WTC11 (cell line): ENCODE results near the gene ASAH2. TPM values are rescaled to one million over a fixed set of nuclear protein-coding genes. Genes with fewer than 3 reads are reported as not detected.

Experiments
- ATAC-seq: fragments of 200-7000 bp; cut with Tn5 transposase; 2 replicates; pipeline ENCODE4 v1.10.0; 2021; ENCODE audit warnings: mild to moderate bottlenecking, moderate library complexity
- Bru-seq: library from RNA; stranded (reverse); fragments of 400-500 nt; gene quantifications from one replicate; lab custom pipeline; 2021; lab: Mats Ljungman, UMichigan
- CTCF ChIA-PET: fragments of 300-600 bp; sonication (Branson Sonifier 250); formaldehyde crosslinking; loops from one replicate; lab custom pipeline; 2021; ENCODE audit warnings: antibody characterized with exemption; lab: Charles Lee
- POLR2A ChIA-PET: fragments of 350-600 bp; sonication (Branson Sonifier 250); formaldehyde crosslinking; loops from one replicate; lab custom pipeline; 2021; ENCODE audit warnings: antibody characterized with exemption; lab: Charles Lee
- DNase-seq: peaks from one replicate; pipeline ENCODE4 v3.0.0; 2021; ENCODE audit warnings: low spot score
- H3K27ac Mint-ChIP-seq: 2 replicates; pipeline ENCODE4 v1.8.0; 2021; ENCODE audit warnings: mixed read lengths
- H3K27me3 Mint-ChIP-seq: 2 replicates; pipeline ENCODE4 v1.8.0; 2021; ENCODE audit warnings: low read depth, mild to moderate bottlenecking, moderate library complexity, mixed read lengths
- H3K36me3 Mint-ChIP-seq: 2 replicates; pipeline ENCODE4 v1.8.0; 2021; ENCODE audit warnings: mixed read lengths
- H3K4me1 Mint-ChIP-seq: 2 replicates; pipeline ENCODE4 v1.8.0; 2022; ENCODE audit warnings: mixed read lengths
- H3K4me3 Mint-ChIP-seq: 2 replicates; pipeline ENCODE4 v1.8.0; 2021; ENCODE audit warnings: mild to moderate bottlenecking, moderate library complexity, mixed read lengths
- H3K9me3 Mint-ChIP-seq: 2 replicates; pipeline ENCODE4 v1.8.0; 2021; ENCODE audit warnings: mixed read lengths
- CREB1 ChIP-seq: sonication (generic); formaldehyde crosslinking; IDR thresholded peaks from 2 replicates; pipeline ENCODE4 v1.8.0; 2023; ENCODE audit warnings: mild to moderate bottlenecking, missing genetic modification reagents
- E2F5 ChIP-seq: sonication (generic); formaldehyde crosslinking; IDR thresholded peaks from 2 replicates; pipeline ENCODE4 v1.8.1; 2022; ENCODE audit warnings: mild to moderate bottlenecking, moderate library complexity, missing genetic modification reagents
- ERG ChIP-seq: fragments of 250-450 bp; sonication (Bioruptor Pico); IDR thresholded peaks from 2 replicates; pipeline ENCODE4 v1.8.0; 2021; ENCODE audit warnings: mild to moderate bottlenecking
- FOXK1 ChIP-seq: sonication (generic); formaldehyde crosslinking; IDR thresholded peaks from 2 replicates; pipeline ENCODE4 v1.8.0; 2022; ENCODE audit warnings: mild to moderate bottlenecking, moderate library complexity, missing genetic modification reagents
- FOXP1 ChIP-seq: sonication (generic); formaldehyde crosslinking; IDR thresholded peaks from 2 replicates; pipeline ENCODE4 v1.8.0; 2022; ENCODE audit warnings: missing genetic modification reagents, mild to moderate bottlenecking, moderate library complexity, borderline replicate concordance
- HMGA2 ChIP-seq: fragments of 250-450 bp; sonication (Bioruptor Pico); IDR thresholded peaks from 2 replicates; pipeline ENCODE4 v1.4.0; 2021; ENCODE audit warnings: mild to moderate bottlenecking, moderate library complexity
- IRF1 ChIP-seq: sonication (generic); formaldehyde crosslinking; IDR thresholded peaks from 2 replicates; pipeline ENCODE4 v1.8.0; 2023; ENCODE audit warnings: missing genetic modification reagents
- JAZF1 ChIP-seq: fragments of 250-450 bp; sonication (Bioruptor Pico); IDR thresholded peaks from 2 replicates; pipeline ENCODE4 v1.9.0; 2021; ENCODE audit warnings: moderate library complexity, mild to moderate bottlenecking, inconsistent platforms
- NFE2L1 ChIP-seq: sonication (generic); formaldehyde crosslinking; IDR thresholded peaks from 2 replicates; pipeline ENCODE4 v1.8.1; 2023; ENCODE audit warnings: missing genetic modification reagents
- NR1H2 ChIP-seq: sonication (generic); formaldehyde crosslinking; IDR thresholded peaks from 2 replicates; pipeline ENCODE4 v1.9.0; 2021; ENCODE audit warnings: mild to moderate bottlenecking, moderate library complexity, missing genetic modification reagents
- NR2C2 ChIP-seq: sonication (generic); formaldehyde crosslinking; IDR thresholded peaks from 2 replicates; pipeline ENCODE4 v1.8.0; 2022; ENCODE audit warnings: mild to moderate bottlenecking, missing genetic modification reagents
- PRDM15 ChIP-seq: sonication (generic); formaldehyde crosslinking; IDR thresholded peaks from 2 replicates; pipeline ENCODE4 v1.8.0; 2022; ENCODE audit warnings: missing genetic modification reagents
- PRRX2 ChIP-seq: fragments of 250-450 bp; sonication (Bioruptor Pico); IDR thresholded peaks from 2 replicates; pipeline ENCODE4 v1.8.0; 2021; ENCODE audit warnings: mild to moderate bottlenecking
- TCF7 ChIP-seq: sonication (generic); formaldehyde crosslinking; IDR thresholded peaks from 2 replicates; pipeline ENCODE4 v1.8.0; 2022; ENCODE audit warnings: mild to moderate bottlenecking, low read depth, missing genetic modification reagents, moderate library complexity
- USF2 ChIP-seq: sonication (generic); formaldehyde crosslinking; IDR thresholded peaks from 2 replicates; pipeline ENCODE4 v1.8.1; 2023; ENCODE audit warnings: mild to moderate bottlenecking, missing genetic modification reagents, moderate library complexity
- ZBTB21 ChIP-seq: sonication (generic); formaldehyde crosslinking; IDR thresholded peaks from 2 replicates; pipeline ENCODE4 v1.8.1; 2023; ENCODE audit warnings: mild to moderate bottlenecking, missing genetic modification reagents, borderline replicate concordance
- ZNF138 ChIP-seq: sonication (generic); formaldehyde crosslinking; conservative IDR thresholded peaks from 2 replicates; pipeline ENCODE4 v1.8.1; 2022; ENCODE audit warnings: mild to moderate bottlenecking, moderate library complexity, missing genetic modification reagents
- ZNF416 ChIP-seq: fragments of 250-450 bp; sonication (Bioruptor Pico); IDR thresholded peaks from 2 replicates; pipeline ENCODE4 v1.9.0; 2021; ENCODE audit warnings: mild to moderate bottlenecking, inconsistent platforms
- ZNF423 ChIP-seq: fragments of 250-450 bp; sonication (Bioruptor Pico); IDR thresholded peaks from 2 replicates; pipeline ENCODE4 v2.1.2; 2022; ENCODE audit warnings: mild to moderate bottlenecking, moderate library complexity
- long read RNA-seq, 3 experiments: library from RNA in 1 of 3; library from capped mRNA in 1 of 3; library from polyadenylated mRNA in 1 of 3; unstranded in 2 of 3; stranded (forward) in 1 of 3; transcript quantifications; one replicate each; pipeline ENCODE4 v2.0.0, GENCODE V29; 2021
- total RNA-seq: library from RNA; stranded (reverse); gene quantifications from 3 replicates; pipeline ENCODE4 v1.2.3, GENCODE V29; 2021

ASAH2 gene
- total RNA-seq (2.3 to 5.9 TPM (median 4.1 TPM) in 3 replicates), Bru-seq, nascent RNA (percentile 33 among the genes with signal in this experiment)
- long read RNA-seq, experiment 1, result 0 reads
- long read RNA-seq, experiment 2, result 0 reads
- long read RNA-seq, experiment 3, partial matches to known transcripts, result 0 of 1 reads
- long read RNA-seq, experiment 3, other reads (novel, unspliced or antisense), result 1 of 1 reads

GRCh38 chr10:50251394-50251793 is at the start of gene ASAH2:
TSS of gene ASAH2 (minus strand) at chr10:50251516. CDS start at chr10:50248610, 2,906 bp downstream.
- no peak for TF ChIP-seq PRRX2 (CRISPR knock-in tag)
- no peak for TF ChIP-seq ZBTB21 (CRISPR knock-in tag)
- TF ChIP-seq NR2C2, result no peak
- H3K9me3 Mint-ChIP-seq, result no peaks in the 10 kb centered on the region
- CTCF ChIA-PET, result no interaction called here

GRCh38 chr10:50299948-50300669 is 48.8 kb upstream of the ASAH2 start:
- Mint-ChIP-seq H3K36me3 (no peaks in the 10 kb centered on the region), H3K4me1 (no peaks in the 10 kb centered on the region), H3K27ac (no peak overlapping the region)
- CTCF ChIA-PET, result no interaction called here
- TF ChIP-seq TCF7 (CRISPR knock-in tag) (no peak), HMGA2 (CRISPR knock-in tag) (no peak), PRDM15 (CRISPR knock-in tag) (no peak), NFE2L1 (CRISPR knock-in tag) (no peak), ZNF138 (CRISPR knock-in tag) (no peak), FOXK1 (CRISPR knock-in tag) (no peak), ERG (no peak), ZNF416 (CRISPR knock-in tag) (no peak), FOXP1 (no peak), IRF1 (CRISPR knock-in tag) (no peak), E2F5 (CRISPR knock-in tag) (no peak), JAZF1 (CRISPR knock-in tag) (no peak), CREB1 (CRISPR knock-in tag) (no peak), USF2 (no peak), ZNF423 (CRISPR knock-in tag) (no peak), NR1H2 (CRISPR knock-in tag) (no peak)
- TF ChIP-seq, all 79 proteins: peak for 0
- Mint-ChIP-seq H3K9me3 (peaks cover 4% of the 10 kb centered on the region), H3K4me3 (no peak overlapping the region), H3K27me3 (no peaks in the 10 kb centered on the region)
- POLR2A ChIA-PET, result no interaction called here
- DNase-seq (no peak), ATAC-seq (no peak)

More at GRCh38 chr10:50251394-50251793, at the start of gene ASAH2:
- Mint-ChIP-seq H3K4me3 (no peak within 1 kb of the TSS), H3K27me3 (peaks cover 6% of the 10 kb centered on the region; the same call in 1 of the 2 replicates), H3K36me3 (no peaks in the 10 kb centered on the region), H3K4me1 (no peaks in the 10 kb centered on the region), H3K27ac (no peak within 1 kb of the TSS)
- ATAC-seq (no peak), DNase-seq (no peak)
- POLR2A ChIA-PET, result no interaction called here
